AG08396 (cell line): Measurements from ENCODE around the gene GPR84.

Experiments
- DNase-seq: peaks from one replicate; pipeline ENCODE4 v3.0.0; 2012; ENCODE audit warnings: low spot score, mixed read lengths

Gene GPR84

GRCh38 chr12:54374562-54375258 is 10.4 kb upstream of the GPR84 start:
- DNase-seq, result no peak

- no peak for DNase-seq
Measured at GRCh38 chr12:54373649-54374561, 9.6 kb upstream of the GPR84 start.

GRCh38 chr12:54372113-54372806 is 8.0 kb upstream of the GPR84 start:
- no peak for DNase-seq

GRCh38 chr12:54371328-54372112 is 7.2 kb upstream of the GPR84 start:
- no peak for DNase-seq

GRCh38 chr12:54370171-54370730 is 6.0 kb upstream of the GPR84 start:
- peak; percentile 90 for DNase-seq

GRCh38 chr12:54369597-54370131 is 5.4 kb upstream of the GPR84 start:
- no peak for DNase-seq

- DNase-seq, result peak; percentile 81
Measured at GRCh38 chr12:54368709-54369596, 4.7 kb upstream of the GPR84 start.

GRCh38 chr12:54368025-54368708 is 3.9 kb upstream of the GPR84 start:
- DNase-seq, result no peak

GRCh38 chr12:54363618-54364017 is 668 bp downstream of the GPR84 start:
- no peak for DNase-seq

GRCh38 chr12:54363047-54363446 is 1.2 kb downstream of the GPR84 start:
- DNase-seq, result no peak

- no peak for DNase-seq
Measured at GRCh38 chr12:54360717-54361456, 3.4 kb downstream of the GPR84 start.

GRCh38 chr12:54359762-54360351 is 4.4 kb downstream of the GPR84 start:
- DNase-seq, result no peak

- peak; percentile 95 for DNase-seq
Measured at GRCh38 chr12:54358945-54359761, 5.1 kb downstream of the GPR84 start.

- no peak for DNase-seq
Measured at GRCh38 chr12:54358191-54358944, 5.9 kb downstream of the GPR84 start.

GRCh38 chr12:54357506-54358190 is 6.6 kb downstream of the GPR84 start:
- DNase-seq, result no peak

GRCh38 chr12:54356951-54357356 is 7.3 kb downstream of the GPR84 start:
- DNase-seq, result no peak
